DMS53 treated with DMSO at 0.1 percent for 48 hours (cell line): ENCODE results near the gene STAU1.
A peak's percentile ranks its signal among the peaks of the same experiment; 100 is the strongest.
"Not testable (repeated sequence)": the region's sequence is repeated elsewhere in the genome, so short reads cannot be mapped to it uniquely, and the experiment has no call there.

Experiments
- DNase-seq: peaks from one replicate; lab custom pipeline; 2025; ENCODE audit not compliant: unreplicated experiment; lab: John Stamatoyannopoulos, UW

Gene STAU1

GRCh38 chr20:49187851-49188641 lies at the start of gene STAU1:
STAU1 (minus strand) TSS chr20:49188334; CDS start chr20:49166201, 22,133 bp downstream.
- peak; percentile 90 for DNase-seq

DNA sequence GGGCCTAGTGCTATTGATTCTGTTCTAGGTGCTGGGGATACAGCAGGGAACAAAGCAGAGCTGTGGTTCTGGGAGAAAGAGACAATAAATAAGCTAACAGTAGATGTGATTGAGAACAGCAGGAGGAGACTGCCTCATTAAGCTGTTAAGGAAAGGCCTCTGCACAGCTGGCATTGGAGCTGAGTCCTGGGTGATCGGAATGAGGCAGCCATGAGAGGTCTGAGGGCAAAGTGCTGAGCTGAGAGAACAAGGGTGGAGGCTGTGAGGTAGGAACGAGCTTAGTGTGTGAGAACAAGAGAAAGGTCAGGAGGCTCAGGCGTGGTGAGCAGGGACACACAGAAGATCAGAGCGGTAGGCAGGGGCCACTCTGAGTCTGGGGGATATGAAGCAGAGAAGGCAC lies 49.4 kb upstream of the STAU1 start:
- no peak for DNase-seq

DNA sequence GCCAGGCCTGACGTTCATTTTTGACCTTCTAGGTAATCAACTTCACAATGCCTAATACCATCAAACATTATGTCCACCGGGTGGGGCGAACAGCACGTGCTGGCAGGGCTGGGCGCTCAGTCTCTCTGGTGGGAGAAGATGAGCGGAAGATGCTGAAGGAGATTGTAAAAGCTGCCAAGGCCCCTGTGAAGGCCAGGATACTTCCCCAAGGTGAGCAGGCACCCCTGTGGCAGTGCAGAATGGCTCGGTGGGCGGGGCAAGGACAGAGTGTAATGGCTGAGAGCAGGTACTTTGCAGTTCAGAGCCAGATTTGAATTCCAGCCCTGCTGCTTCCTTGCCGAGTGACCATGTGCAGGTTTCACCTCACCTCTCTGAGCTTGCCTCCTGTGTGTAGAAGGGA lies 48.2 kb upstream of the STAU1 start:
- DNase-seq, result no peak

DNA sequence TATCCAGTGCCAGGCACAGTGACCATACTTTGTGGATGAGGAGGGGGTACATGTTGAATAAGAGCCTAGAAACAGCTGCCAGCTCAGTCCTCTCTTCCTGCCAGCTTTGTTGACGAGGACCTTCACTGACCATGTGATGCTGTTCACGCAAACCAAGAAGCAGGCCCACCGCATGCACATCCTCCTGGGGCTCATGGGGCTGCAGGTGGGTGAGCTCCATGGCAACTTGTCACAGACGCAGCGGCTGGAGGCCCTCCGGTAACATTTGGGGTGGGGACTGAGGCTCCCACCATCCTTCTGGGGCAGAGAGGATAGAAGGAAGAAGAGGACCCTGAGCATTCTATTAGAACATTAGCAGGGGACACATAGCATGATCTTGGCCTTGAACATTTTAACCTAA lies 46.7 kb upstream of the STAU1 start:
- no peak for DNase-seq

- no peak for DNase-seq
These were observed 45.1 kb upstream of the STAU1 start for GRCh38 chr20:49233226-49233625.

DNA sequence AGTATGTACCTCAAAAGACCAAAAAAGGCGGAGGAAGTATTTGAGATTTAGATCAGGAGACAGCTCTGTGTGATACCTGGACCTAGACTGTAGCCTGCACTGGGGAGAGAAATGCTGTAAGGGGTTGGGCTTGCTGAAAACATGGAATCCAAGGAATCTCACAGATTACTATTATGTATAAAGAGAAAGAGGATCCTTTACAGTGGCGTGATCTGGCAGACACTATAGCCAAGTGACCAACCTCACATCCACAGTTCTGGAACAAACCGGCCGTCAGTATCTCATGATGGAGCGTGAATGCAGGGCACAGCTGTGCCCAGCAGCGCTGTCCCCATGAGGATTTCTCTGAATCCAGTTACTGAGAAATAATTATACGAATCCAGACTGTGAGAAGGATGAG lies 43.3 kb upstream of the STAU1 start:
- no peak for DNase-seq

DNA sequence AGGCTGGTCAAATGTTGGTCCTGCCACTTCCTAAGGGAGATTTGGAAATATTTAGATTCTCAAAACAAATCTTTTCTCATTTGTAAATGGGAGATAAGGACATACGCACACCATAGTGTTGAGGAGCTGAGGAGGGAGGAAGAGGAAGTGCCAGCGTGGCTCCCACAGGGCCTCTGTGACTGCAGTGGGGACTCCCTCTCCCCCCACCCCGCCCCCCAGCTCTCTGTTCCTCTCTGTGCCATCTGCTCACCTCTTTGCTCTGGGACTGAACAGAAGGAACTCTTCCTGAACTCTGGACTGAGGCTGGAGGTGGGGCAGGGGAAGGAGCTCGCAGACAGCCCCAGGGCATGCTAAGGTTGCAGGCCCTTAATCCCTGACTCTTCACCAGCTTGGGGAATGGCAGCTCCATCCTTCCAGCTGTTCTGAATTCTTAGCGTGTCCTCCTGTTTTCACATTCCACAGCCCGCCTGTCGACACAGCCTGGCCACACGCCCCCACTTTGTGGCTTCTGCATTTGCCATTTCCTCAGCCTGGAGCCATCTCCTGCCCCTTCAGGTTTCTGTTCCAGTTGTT lies 42.5 kb upstream of the STAU1 start:
- no peak for DNase-seq

GRCh38 chr20:49230021-49230420 lies 41.9 kb upstream of the STAU1 start:
- DNase-seq, result peak; percentile 58

DNA sequence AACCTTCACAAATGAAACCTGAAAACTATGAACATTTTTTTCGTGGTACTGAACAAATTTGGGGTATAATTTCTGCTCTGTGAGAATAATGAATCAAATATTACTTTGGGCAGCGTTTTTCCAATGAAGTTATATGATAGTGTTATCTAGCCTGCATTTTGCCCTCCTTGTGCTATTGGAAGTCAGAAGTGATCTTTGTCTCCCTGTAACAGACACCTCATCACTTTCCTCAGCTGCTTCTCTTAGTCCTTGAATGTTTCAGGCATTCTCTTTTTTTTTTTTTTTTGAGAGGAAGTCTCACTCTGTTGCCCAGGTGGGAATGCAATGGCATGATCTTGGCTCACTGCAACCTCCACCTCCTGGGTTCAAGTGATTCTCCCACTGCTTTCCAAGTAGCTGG lies 41.2 kb upstream of the STAU1 start:
- no peak for DNase-seq

DNA sequence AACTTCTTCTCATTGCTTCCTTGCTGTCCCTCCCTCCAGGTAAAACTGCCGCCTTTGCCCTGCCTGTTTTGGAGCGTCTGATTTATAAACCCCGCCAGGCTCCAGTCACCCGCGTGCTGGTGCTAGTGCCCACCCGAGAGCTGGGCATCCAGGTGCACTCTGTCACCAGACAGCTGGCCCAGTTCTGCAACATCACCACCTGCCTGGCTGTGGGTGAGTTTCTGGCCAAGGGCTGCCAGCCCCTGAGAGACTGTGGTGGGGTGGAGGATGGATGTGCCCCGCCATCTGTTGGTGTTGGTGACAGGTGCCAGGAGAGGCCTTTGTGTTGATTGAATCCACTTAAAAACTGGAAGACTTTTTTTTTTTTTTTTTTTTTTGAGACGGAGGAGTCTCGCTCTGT lies 40.5 kb upstream of the STAU1 start:
- no peak for DNase-seq

GRCh38 chr20:49225896-49226295 lies 37.8 kb upstream of the STAU1 start:
- DNase-seq, result no peak

- DNase-seq, result no peak
These were observed 32.0 kb upstream of the STAU1 start for GRCh38 chr20:49219924-49220831.

DNA sequence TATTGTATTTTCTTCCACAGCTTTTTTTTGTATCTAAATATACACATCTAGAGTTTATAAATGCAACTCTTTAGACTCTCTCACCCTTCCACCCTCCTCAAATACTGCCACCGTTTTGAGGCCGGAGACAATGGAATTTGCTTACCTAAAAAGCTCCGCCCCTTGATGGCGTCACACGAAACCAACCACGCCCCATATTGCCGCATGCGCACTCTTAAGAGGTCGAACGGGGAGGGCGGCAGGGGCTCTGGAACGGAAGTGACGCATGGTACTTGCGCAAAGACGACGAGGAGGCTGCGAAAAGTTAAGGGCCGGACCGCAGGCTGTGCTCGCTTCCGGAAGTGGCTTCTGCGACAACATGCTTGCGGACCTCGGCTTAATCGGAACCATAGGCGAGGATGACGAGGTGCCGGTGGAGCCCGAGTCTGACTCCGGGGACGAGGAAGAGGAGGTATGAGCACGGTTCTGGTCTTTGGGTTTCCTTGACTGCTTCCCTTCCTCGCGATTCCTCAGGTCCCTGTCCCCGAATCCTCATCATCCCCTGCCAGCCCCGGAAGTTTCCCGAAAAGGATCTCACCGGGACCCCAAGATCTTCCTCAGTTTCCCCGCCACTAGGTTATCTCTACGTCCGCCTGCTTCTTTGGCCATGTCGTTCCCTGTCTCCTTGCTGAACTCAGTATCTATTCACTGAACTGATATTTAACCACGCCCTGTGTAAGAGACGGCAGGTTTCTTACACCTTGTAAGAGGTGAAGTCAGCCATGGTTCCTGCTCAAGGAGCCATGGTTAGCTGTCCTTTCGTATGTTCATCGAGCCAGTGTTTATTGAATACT lies 31.2 kb upstream of the STAU1 start, which contains the start of gene DDX27:
DDX27 (plus strand) TSS at position 326 of the 833 bp plus-strand sequence; CDS start at position 359, 33 bp downstream.
- peak; percentile 95 for DNase-seq

DNA sequence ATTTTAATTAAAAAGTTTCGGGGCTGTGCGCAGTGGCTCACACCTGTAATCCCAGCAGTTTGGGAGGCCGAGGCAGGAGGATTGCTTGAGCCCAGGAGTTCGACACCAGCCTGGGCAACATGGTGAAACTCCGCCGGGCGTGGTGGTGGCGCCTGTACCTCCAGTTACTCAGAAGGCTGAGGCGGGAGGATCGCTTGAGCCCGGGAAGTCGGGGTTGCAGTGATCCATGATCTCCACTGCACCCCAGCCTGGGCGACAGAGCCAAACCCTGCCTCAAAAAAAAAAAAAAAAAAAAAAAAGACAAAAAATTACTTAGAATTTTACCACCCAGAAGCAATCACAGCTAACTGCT lies 30.6 kb upstream of the STAU1 start:
- DNase-seq, result not testable (repeated sequence)

- DNase-seq, result peak; percentile 83
These were observed 29.0 kb upstream of the STAU1 start for GRCh38 chr20:49216991-49217578.

DNA sequence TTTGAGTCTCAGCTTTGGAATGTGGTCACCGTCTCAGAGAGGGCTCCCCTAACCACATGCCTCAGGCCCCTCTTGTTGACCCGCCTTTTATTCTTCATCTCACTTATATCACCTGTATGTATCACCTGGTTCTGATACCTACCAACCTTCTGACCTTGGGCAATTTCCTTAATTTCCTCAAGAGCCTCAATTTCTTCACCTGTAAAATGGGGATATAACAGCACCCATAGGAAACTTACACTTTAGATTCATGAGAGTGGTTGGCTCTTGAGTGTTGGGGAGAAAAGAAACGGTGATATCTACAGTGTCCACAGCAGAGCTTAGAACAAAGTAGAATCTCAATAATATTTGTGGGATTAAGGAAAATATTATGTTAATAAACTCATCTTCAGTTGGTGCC lies 27.1 kb upstream of the STAU1 start:
- no peak for DNase-seq

- no peak for DNase-seq
These were observed 26.4 kb upstream of the STAU1 start for GRCh38 chr20:49214571-49214970.

DNA sequence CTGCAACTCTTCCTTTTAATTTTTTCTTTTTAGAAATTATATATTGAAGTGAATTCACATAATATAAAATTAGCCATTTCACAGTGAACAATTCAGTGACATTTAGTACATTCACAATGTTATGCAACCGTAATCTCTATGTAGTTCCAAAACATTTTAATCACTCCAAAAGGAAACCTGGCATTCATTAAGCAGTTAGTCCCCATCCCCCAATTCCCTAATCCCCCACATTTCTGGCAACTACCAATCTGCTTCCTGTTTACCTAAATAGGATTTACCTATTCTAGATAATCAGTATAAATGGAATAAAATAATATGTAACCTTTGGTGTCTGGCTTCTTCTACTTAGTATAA lies 22.6 kb upstream of the STAU1 start:
- no peak for DNase-seq

DNA sequence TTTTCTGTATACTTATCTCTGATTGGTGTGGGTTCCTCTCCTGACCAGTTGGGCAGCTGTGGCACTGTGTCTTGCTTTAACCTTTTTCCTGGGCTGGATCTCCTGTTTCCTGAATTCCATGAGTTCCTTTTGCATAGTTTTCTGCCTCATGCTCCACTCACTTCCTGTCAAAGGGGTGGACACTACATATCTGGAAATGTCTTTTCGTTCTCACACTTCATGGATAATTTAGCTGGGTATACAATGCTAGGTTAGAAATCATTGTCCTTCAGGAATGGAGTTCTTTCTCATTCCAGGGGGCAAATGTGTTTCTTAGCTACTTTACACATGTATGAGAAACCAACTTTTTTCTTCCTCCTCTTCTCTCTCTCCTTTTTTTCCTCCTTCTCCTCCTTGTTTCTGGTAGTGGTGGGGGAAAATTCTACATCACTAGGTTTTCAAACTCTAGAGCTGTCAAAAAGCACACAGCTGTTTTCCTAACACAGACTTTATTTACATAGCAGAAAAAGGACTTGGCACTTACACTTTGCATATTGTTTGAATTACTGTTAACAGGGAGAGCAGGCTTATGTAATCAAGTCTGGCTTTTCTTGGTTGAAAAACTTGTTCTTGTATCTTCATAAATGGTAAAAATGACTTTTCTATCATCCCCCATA lies 22.1 kb upstream of the STAU1 start:
- no peak for DNase-seq

DNA sequence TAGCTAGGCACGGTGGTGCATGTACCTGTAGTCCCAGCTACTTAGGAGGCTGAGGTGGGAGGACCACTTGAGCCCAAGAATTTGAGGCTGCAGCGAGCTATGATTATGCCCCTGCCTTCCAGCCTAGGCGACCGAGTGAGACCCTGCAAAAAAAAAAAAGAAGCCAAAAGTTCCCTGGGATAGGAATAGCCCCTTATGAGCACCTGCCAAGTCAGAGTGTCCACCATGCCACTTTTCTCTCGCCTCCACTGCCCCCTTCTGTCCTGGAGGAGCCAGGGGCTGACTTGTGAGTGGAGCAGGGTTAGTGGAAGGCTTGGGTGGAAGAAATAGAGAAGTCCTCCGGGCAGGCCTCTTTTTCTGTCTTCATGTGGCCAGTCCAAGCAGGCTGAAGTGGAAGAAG lies 18.9 kb upstream of the STAU1 start:
- DNase-seq, result no peak
